ENCODE measurements around the gene ABCF1. TPM values are rescaled to one million over a fixed set of nuclear protein-coding genes. Genes with fewer than 3 reads are reported as not detected.

Gene ABCF1
- total RNA-seq, 2 experiments from 2014 or later: 86.1 to 88.0 TPM

DNA sequence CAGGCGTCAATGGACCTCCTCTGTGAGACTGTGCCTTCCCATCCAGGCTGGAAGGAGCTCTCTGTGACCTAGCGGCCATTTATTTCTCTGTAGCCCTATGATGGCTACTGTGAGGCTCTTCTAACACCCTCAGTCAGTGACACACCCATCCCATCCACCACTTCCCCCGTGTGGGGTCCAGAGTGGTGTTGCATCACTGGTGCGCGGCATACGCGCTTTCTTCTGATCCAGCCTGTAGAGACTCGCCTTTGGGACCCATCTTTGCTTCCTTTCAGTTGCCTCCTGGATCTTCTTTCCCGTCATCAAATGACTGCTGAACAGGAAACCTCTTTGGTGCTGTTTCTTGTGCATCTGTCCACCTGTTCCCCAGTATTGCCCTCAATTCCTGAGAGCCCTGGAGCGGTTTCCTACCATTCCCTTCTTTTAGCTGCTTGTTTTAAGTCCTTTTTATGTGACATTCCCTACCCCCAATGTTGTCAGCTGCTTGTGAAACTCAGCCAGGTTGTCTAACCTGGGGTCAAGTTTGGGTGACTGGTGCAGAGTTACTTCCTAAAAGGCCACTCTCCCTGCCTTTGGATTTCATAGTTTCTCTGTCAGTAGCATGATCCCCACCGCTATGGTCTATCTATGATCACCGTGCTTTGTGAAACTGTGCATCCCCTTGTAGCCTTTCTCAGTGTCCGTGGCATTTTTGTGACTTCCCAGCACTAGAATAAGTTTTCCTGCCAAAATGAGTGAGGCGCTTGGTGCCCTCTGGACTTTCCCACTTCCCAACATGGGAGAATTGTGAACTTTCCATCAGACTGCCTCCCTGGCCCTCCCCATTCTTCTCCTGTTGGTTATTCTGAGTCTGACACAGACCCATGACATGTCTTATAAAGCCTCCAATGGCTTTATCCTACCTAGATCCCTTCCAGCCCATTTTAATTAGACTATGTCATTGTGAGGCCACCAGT, 8.5 kb upstream of the ABCF1 start:
- Histone ChIP-seq H3K27me3 (ENCODE audit: control insufficient read depth in 1 of 2, insufficient read depth in 2 of 2, low read length in 2 of 2) (no peaks in the 10 kb centered on the region), H3K4me1 (ENCODE audit: insufficient read depth, low read length) (peaks cover 8% of the 10 kb centered on the region), H3K27ac (ENCODE audit: low read depth in 1 of 2, low read length in 2 of 2) (no peak overlapping the region), H3K4me3 (ENCODE audit: low read length) (no peak overlapping the region), H3K9me3 (ENCODE audit: control insufficient read depth in 1 of 2, insufficient read depth in 1 of 2, low read length in 2 of 2) (no peaks in the 10 kb centered on the region), H3K36me3 (ENCODE audit: insufficient read depth, low read length) (peaks cover 26% of the 10 kb centered on the region)
- no peaks in the 10 kb centered on the region for H3K9me3 Mint-ChIP-seq
- H3K4me3 Mint-ChIP-seq: no peak overlapping the region
- CTCF ChIA-PET: no interaction called here
- intact Hi-C loops (cut with DNase I, micrococcal nuclease): no loop called here
- no peak for ATAC-seq (ENCODE audit: poor library complexity)
- no peak for DNase-seq
- peaks cover 30% of the 10 kb centered on the region for H3K36me3 Mint-ChIP-seq (ENCODE audit: low read depth)
- no peaks in the 10 kb centered on the region for H3K27me3 Mint-ChIP-seq
- H3K27ac Mint-ChIP-seq: no peak overlapping the region
- TF ChIP-seq CTCF (IDR thresholded peaks at IDR 0.05): no peak
- peaks cover 25% of the 10 kb centered on the region for H3K4me1 Mint-ChIP-seq (ENCODE audit: low read depth)
- POLR2A ChIA-PET: interaction anchor here (0.6 to 1.9 kb wide), 4 partner anchors 8 to 1058 kb away, joined by 3 to 6 read pairs (median 4); no protein-coding TSS in a partner anchor

- Histone ChIP-seq H3K36me3 (ENCODE audit: insufficient read depth, low read length) (peaks cover 20% of the 10 kb centered on the region), H3K4me3 (ENCODE audit: low read length) (no peak overlapping the region), H3K27me3 (ENCODE audit: control insufficient read depth in 1 of 2, insufficient read depth in 2 of 2, low read length in 2 of 2) (no peaks in the 10 kb centered on the region), H3K27ac (ENCODE audit: low read depth in 1 of 2, low read length in 2 of 2) (no peak overlapping the region), H3K4me1 (ENCODE audit: insufficient read depth, low read length) (no peaks in the 10 kb centered on the region), H3K9me3 (ENCODE audit: control insufficient read depth in 1 of 2, insufficient read depth in 1 of 2, low read length in 2 of 2) (no peaks in the 10 kb centered on the region)
- Mint-ChIP-seq H3K9me3 (no peaks in the 10 kb centered on the region), H3K27me3 (no peaks in the 10 kb centered on the region), H3K27ac (peak overlapping the region; percentile 34), H3K36me3 (ENCODE audit: low read depth) (peaks cover 29% of the 10 kb centered on the region), H3K4me3 (no peak overlapping the region), H3K4me1 (ENCODE audit: low read depth) (peaks cover 14% of the 10 kb centered on the region)
- DNase-seq: no peak
- no peak for TF ChIP-seq CTCF (IDR thresholded peaks at IDR 0.05)
- CTCF ChIA-PET: interaction anchor here (1.1 to 1.4 kb wide), 2 partner anchors 22 to 33 kb away, joined by 3 to 7 read pairs; no protein-coding TSS in a partner anchor
- intact Hi-C loops (cut with DNase I, micrococcal nuclease): no loop called here
- POLR2A ChIA-PET: interaction anchor here (1.8 to 1.9 kb wide), 2 partner anchors 34 to 50 kb away, joined by 5 to 6 read pairs; no protein-coding TSS in a partner anchor
- ATAC-seq (ENCODE audit: poor library complexity): no peak
These were observed 7.1 kb upstream of the ABCF1 start for GRCh38 chr6:30564114-30564513.

DNA sequence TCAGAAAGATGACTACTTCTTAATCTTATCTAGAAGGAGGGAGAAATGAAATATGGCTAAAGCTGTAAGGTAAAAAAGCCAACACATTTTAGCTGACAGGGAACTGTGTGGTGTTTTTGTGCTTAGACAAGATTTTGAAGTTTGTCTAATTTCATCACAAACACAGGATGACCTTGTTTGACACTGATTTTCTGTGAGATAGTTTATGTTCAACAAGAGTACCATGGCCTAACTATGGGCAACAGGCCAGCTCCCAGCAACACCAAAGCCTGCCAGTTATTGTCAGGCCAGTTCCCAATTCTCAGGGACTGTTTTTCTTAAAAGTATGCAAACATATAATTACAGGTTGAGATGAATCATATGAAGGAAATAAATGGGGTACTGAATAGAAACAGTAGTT, 5.5 kb upstream of the ABCF1 start:
- Histone ChIP-seq H3K27ac (ENCODE audit: low read depth in 1 of 2, low read length in 2 of 2) (no peak overlapping the region), H3K27me3 (ENCODE audit: control insufficient read depth in 1 of 2, insufficient read depth in 2 of 2, low read length in 2 of 2) (no peaks in the 10 kb centered on the region), H3K4me3 (ENCODE audit: low read length) (no peak overlapping the region), H3K9me3 (ENCODE audit: control insufficient read depth in 1 of 2, insufficient read depth in 1 of 2, low read length in 2 of 2) (no peaks in the 10 kb centered on the region), H3K4me1 (ENCODE audit: insufficient read depth, low read length) (peaks cover 9% of the 10 kb centered on the region), H3K36me3 (ENCODE audit: insufficient read depth, low read length) (peaks cover 20% of the 10 kb centered on the region)
- ATAC-seq (ENCODE audit: poor library complexity) (no peak), DNase-seq (no peak)
- H3K4me3 Mint-ChIP-seq: no peak overlapping the region
- intact Hi-C loops (cut with DNase I, micrococcal nuclease): no loop called here
- peaks cover 28% of the 10 kb centered on the region for H3K36me3 Mint-ChIP-seq (ENCODE audit: low read depth)
- H3K27me3 Mint-ChIP-seq: no peaks in the 10 kb centered on the region
- no peak overlapping the region for H3K27ac Mint-ChIP-seq
- peaks cover 22% of the 10 kb centered on the region for H3K4me1 Mint-ChIP-seq (ENCODE audit: low read depth)
- ChIA-PET POLR2A (interaction anchor here (0.6 to 3.6 kb wide), 5 partner anchors 8 to 49 kb away, joined by 3 to 16 read pairs (median 4); partner anchors contain the start of gene PRR3), CTCF (interaction anchor here (0.7 to 2.5 kb wide), 2 partner anchors 21 to 156 kb away, joined by 3 to 9 read pairs; no protein-coding TSS in a partner anchor)
- H3K9me3 Mint-ChIP-seq: no peaks in the 10 kb centered on the region
- TF ChIP-seq CTCF (IDR thresholded peaks at IDR 0.05): no peak
